COR-L47 (cell line): ENCODE measurements around the gene PPIC.
"Not testable (repeated sequence)": the region's sequence is repeated elsewhere in the genome, so short reads cannot be mapped to it uniquely, and the experiment has no call there.

Experiments
- DNase-seq: peaks from one replicate; lab custom pipeline; 2025; lab: John Stamatoyannopoulos, UW

The PPIC gene

GRCh38 chr5:123007754-123008153 is 28.8 kb downstream of the PPIC start:
- no peak for DNase-seq

- no peak for DNase-seq
These were observed 29.3 kb downstream of the PPIC start for GRCh38 chr5:123007182-123007581.

- DNase-seq: no peak
These were observed 34.7 kb downstream of the PPIC start for GRCh38 chr5:123001808-123002207.

- peak; percentile 76 for DNase-seq
These were observed 35.8 kb downstream of the PPIC start for GRCh38 chr5:123000731-123001130.

- DNase-seq: no peak
These were observed 36.5 kb downstream of the PPIC start for GRCh38 chr5:122999947-123000563.

- DNase-seq: peak; percentile 45
These were observed 39.2 kb downstream of the PPIC start for GRCh38 chr5:122997294-122997693.

- DNase-seq: no peak
These were observed 40.4 kb downstream of the PPIC start for GRCh38 chr5:122996091-122996490.

GRCh38 chr5:122985954-122986721 is 50.4 kb downstream of the PPIC start:
- DNase-seq: no peak

GRCh38 chr5:122985006-122985700 is 51.4 kb downstream of the PPIC start:
- no peak for DNase-seq

- no peak for DNase-seq
These were observed 52.1 kb downstream of the PPIC start for GRCh38 chr5:122984425-122984824.

GRCh38 chr5:122982376-122982775 is 54.1 kb downstream of the PPIC start:
- DNase-seq: no peak

- DNase-seq: no peak
These were observed 54.7 kb downstream of the PPIC start for GRCh38 chr5:122981846-122982245.

- DNase-seq: no peak
These were observed 57.8 kb downstream of the PPIC start for GRCh38 chr5:122978644-122979297.

- no peak for DNase-seq
These were observed 58.5 kb downstream of the PPIC start for GRCh38 chr5:122978068-122978467.

GRCh38 chr5:122977319-122977718 is 59.2 kb downstream of the PPIC start:
- no peak for DNase-seq

GRCh38 chr5:122974251-122974650 is 62.3 kb downstream of the PPIC start:
- DNase-seq: not testable (repeated sequence)

GRCh38 chr5:122973759-122974158 is 62.8 kb downstream of the PPIC start:
- DNase-seq: not testable (repeated sequence)
